Glutamatergic neuron (in vitro differentiated cells): ENCODE data around the gene ITPK1. TPM values are rescaled to one million over a fixed set of nuclear protein-coding genes. Genes with fewer than 3 reads are reported as not detected.
A peak's percentile ranks its signal among the peaks of the same experiment; 100 is the strongest.

Source experiments
- DNase-seq: peaks from one replicate; pipeline ENCODE4 v3.0.0; 2022
- H3K27ac Mint-ChIP-seq: one replicate; pipeline ENCODE4 v1.8.0; 2020; ENCODE audit warnings: mild to moderate bottlenecking, mixed read lengths, inconsistent platforms; ENCODE audit not compliant: unreplicated experiment
- H3K27me3 Mint-ChIP-seq: one replicate; pipeline ENCODE4 v1.8.0; 2020; ENCODE audit warnings: mild to moderate bottlenecking, moderate library complexity, mixed read lengths, inconsistent platforms; ENCODE audit not compliant: unreplicated experiment
- H3K36me3 Mint-ChIP-seq: one replicate; pipeline ENCODE4 v1.8.0; 2020; ENCODE audit warnings: mild to moderate bottlenecking, mixed read lengths, inconsistent platforms; ENCODE audit not compliant: unreplicated experiment
- H3K4me1 Mint-ChIP-seq: one replicate; pipeline ENCODE4 v1.8.0; 2020; ENCODE audit warnings: mild to moderate bottlenecking, low read depth, mixed read lengths, inconsistent platforms; ENCODE audit not compliant: unreplicated experiment
- H3K4me3 Mint-ChIP-seq: one replicate; pipeline ENCODE4 v1.8.0; 2020; ENCODE audit warnings: mild to moderate bottlenecking, mixed read lengths, inconsistent platforms; ENCODE audit not compliant: unreplicated experiment
- H3K9me3 Mint-ChIP-seq: one replicate; pipeline ENCODE4 v1.8.0; 2020; ENCODE audit warnings: mild to moderate bottlenecking, moderate library complexity, mixed read lengths, inconsistent platforms; ENCODE audit not compliant: unreplicated experiment
- CTCF ChIP-seq: fragments of 200-600 bp; sonication (generic); IDR thresholded peaks from one replicate; pipeline ENCODE4 v1.5.0; 2021; ENCODE audit not compliant: partially characterized antibody, unreplicated experiment
- total RNA-seq: library from RNA; stranded (reverse); fragmentation: NEBNext Ultra II Directional; extraction: Animal tissue kit (Norgen Biotek cat#: 25700); gene quantifications from one replicate; pipeline ENCODE4 v1.2.1, GENCODE V29; 2021; ENCODE audit not compliant: unreplicated experiment

The ITPK1 gene
- total RNA-seq, 1 donor from 2014 or later: 132 TPM

GRCh38 chr14:93019367-93019843 is 96.3 kb downstream of the ITPK1 start:
- H3K4me3 Mint-ChIP-seq: no peak overlapping the region
- peaks cover 51% of the 10 kb centered on the region for H3K4me1 Mint-ChIP-seq
- peaks cover 17% of the 10 kb centered on the region for H3K27me3 Mint-ChIP-seq
- TF ChIP-seq CTCF: no peak
- H3K27ac Mint-ChIP-seq: no peak overlapping the region
- H3K36me3 Mint-ChIP-seq: peaks cover 4% of the 10 kb centered on the region
- DNase-seq: no peak
- peaks cover 30% of the 10 kb centered on the region for H3K9me3 Mint-ChIP-seq

- peaks cover 33% of the 10 kb centered on the region for H3K9me3 Mint-ChIP-seq
- peak overlapping the region; percentile 38 for H3K27ac Mint-ChIP-seq
- peaks cover 19% of the 10 kb centered on the region for H3K27me3 Mint-ChIP-seq
Measured at GRCh38 chr14:93018366-93018765, 97.4 kb downstream of the ITPK1 start.

GRCh38 chr14:93017898-93018297 is 97.8 kb downstream of the ITPK1 start:
- H3K9me3 Mint-ChIP-seq: peaks cover 33% of the 10 kb centered on the region
- peak overlapping the region; percentile 52 for H3K4me3 Mint-ChIP-seq
- H3K4me1 Mint-ChIP-seq: peaks cover 50% of the 10 kb centered on the region
- TF ChIP-seq CTCF: no peak
- H3K36me3 Mint-ChIP-seq: peaks cover 4% of the 10 kb centered on the region
- H3K27ac Mint-ChIP-seq: no peak overlapping the region
- peaks cover 19% of the 10 kb centered on the region for H3K27me3 Mint-ChIP-seq
- DNase-seq: no peak

More at GRCh38 chr14:93018366-93018765, 97.4 kb downstream of the ITPK1 start:
- peaks cover 4% of the 10 kb centered on the region for H3K36me3 Mint-ChIP-seq
- TF ChIP-seq CTCF: no peak
- no peak overlapping the region for H3K4me3 Mint-ChIP-seq
- H3K4me1 Mint-ChIP-seq: peaks cover 51% of the 10 kb centered on the region
- DNase-seq: no peak

- Mint-ChIP-seq H3K36me3 (peaks cover 4% of the 10 kb centered on the region), H3K4me1 (peaks cover 52% of the 10 kb centered on the region), H3K27me3 (peaks cover 19% of the 10 kb centered on the region), H3K27ac (no peak overlapping the region), H3K4me3 (no peak overlapping the region), H3K9me3 (peaks cover 30% of the 10 kb centered on the region)
- TF ChIP-seq CTCF: no peak
- no peak for DNase-seq
Measured at GRCh38 chr14:93017301-93017797, 98.4 kb downstream of the ITPK1 start.

GRCh38 chr14:93016275-93016845 is 99.4 kb downstream of the ITPK1 start:
- Mint-ChIP-seq H3K27me3 (peaks cover 22% of the 10 kb centered on the region), H3K9me3 (peaks cover 27% of the 10 kb centered on the region), H3K4me3 (no peak overlapping the region), H3K27ac (no peak overlapping the region), H3K36me3 (peaks cover 4% of the 10 kb centered on the region), H3K4me1 (peaks cover 56% of the 10 kb centered on the region)
- no peak for TF ChIP-seq CTCF
- no peak for DNase-seq
